ENCODE measurements around the gene CLDN12.

- no peak for TF ChIP-seq POLR2AphosphoS5 (IDR thresholded peaks at IDR 0.05; ENCODE audit: insufficient read depth in 1 of 2, low read depth in 1 of 2)
- TF ChIP-seq POLR2A (IDR thresholded peaks at IDR 0.05): no peak
Measured at GRCh38 chr7:90421651-90422050, 18.4 kb downstream of the CLDN12 start.

Measured in vagina (tissue), 2 donors.